ENCODE data around the gene SIX6.

DNA sequence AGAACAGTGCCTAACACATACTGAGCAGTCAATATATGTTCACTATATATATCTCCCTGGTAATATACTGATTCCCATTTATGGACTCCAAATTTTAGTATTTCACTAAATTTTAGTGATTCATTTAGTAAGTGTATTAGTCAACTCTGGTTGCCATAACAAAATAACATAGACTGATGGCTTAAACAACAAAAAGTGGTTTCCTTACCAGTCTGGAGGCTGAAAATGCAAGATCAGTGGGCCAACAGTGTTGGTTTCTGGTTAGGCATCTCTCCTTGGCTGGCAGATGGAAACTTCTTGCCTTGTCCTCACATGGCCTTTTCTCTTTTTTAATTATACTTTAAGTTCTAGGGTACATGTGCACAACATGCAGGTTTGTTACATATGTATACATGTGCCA, 28.7 kb downstream of the SIX6 start:
- TF ChIP-seq TCF7L2 (IDR thresholded peaks at IDR 0.05; ENCODE audit: borderline replicate concordance, low read depth, low read length) (no peak), ZNF391 (tag by site-specific recombination; IDR thresholded peaks at IDR 0.05; ENCODE audit: borderline replicate concordance, low read depth) (no peak), PRDM1 (tag by site-specific recombination; IDR thresholded peaks at IDR 0.05) (no peak), KLF16 (tag by site-specific recombination; IDR thresholded peaks at IDR 0.05) (no peak), ZNF324 (tag by site-specific recombination; IDR thresholded peaks at IDR 0.05) (no peak), KLF10 (tag by site-specific recombination; IDR thresholded peaks at IDR 0.05) (no peak), ZNF239 (tag by site-specific recombination; IDR thresholded peaks at IDR 0.05) (no peak)
- TF ChIP-seq, protein P1, sequence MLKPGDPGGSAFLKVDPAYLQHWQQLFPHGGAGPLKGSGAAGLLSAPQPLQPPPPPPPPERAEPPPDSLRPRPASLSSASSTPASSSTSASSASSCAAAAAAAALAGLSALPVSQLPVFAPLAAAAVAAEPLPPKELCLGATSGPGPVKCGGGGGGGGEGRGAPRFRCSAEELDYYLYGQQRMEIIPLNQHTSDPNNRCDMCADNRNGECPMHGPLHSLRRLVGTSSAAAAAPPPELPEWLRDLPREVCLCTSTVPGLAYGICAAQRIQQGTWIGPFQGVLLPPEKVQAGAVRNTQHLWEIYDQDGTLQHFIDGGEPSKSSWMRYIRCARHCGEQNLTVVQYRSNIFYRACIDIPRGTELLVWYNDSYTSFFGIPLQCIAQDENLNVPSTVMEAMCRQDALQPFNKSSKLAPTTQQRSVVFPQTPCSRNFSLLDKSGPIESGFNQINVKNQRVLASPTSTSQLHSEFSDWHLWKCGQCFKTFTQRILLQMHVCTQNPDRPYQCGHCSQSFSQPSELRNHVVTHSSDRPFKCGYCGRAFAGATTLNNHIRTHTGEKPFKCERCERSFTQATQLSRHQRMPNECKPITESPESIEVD (tag by site-specific recombination; IDR thresholded peaks at IDR 0.05) = no peak
- TF ChIP-seq, protein P2, sequence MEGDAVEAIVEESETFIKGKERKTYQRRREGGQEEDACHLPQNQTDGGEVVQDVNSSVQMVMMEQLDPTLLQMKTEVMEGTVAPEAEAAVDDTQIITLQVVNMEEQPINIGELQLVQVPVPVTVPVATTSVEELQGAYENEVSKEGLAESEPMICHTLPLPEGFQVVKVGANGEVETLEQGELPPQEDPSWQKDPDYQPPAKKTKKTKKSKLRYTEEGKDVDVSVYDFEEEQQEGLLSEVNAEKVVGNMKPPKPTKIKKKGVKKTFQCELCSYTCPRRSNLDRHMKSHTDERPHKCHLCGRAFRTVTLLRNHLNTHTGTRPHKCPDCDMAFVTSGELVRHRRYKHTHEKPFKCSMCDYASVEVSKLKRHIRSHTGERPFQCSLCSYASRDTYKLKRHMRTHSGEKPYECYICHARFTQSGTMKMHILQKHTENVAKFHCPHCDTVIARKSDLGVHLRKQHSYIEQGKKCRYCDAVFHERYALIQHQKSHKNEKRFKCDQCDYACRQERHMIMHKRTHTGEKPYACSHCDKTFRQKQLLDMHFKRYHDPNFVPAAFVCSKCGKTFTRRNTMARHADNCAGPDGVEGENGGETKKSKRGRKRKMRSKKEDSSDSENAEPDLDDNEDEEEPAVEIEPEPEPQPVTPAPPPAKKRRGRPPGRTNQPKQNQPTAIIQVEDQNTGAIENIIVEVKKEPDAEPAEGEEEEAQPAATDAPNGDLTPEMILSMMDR (tag by site-specific recombination; IDR thresholded peaks at IDR 0.05) = no peak
- TF ChIP-seq, protein P3, sequence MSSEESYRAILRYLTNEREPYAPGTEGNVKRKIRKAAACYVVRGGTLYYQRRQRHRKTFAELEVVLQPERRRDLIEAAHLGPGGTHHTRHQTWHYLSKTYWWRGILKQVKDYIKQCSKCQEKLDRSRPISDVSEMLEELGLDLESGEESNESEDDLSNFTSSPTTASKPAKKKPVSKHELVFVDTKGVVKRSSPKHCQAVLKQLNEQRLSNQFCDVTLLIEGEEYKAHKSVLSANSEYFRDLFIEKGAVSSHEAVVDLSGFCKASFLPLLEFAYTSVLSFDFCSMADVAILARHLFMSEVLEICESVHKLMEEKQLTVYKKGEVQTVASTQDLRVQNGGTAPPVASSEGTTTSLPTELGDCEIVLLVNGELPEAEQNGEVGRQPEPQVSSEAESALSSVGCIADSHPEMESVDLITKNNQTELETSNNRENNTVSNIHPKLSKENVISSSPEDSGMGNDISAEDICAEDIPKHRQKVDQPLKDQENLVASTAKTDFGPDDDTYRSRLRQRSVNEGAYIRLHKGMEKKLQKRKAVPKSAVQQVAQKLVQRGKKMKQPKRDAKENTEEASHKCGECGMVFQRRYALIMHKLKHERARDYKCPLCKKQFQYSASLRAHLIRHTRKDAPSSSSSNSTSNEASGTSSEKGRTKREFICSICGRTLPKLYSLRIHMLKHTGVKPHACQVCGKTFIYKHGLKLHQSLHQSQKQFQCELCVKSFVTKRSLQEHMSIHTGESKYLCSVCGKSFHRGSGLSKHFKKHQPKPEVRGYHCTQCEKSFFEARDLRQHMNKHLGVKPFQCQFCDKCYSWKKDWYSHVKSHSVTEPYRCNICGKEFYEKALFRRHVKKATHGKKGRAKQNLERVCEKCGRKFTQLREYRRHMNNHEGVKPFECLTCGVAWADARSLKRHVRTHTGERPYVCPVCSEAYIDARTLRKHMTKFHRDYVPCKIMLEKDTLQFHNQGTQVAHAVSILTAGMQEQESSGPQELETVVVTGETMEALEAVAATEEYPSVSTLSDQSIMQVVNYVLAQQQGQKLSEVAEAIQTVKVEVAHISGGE (tag by site-specific recombination; conservative IDR thresholded peaks at IDR 0.05; ENCODE audit: low read depth) = no peak

Data from HEK293 (cell line).